Smooth muscle cell of the brain vasculature (primary cell): ENCODE measurements around the gene PTPN7.
A peak's percentile ranks its signal among the peaks of the same experiment; 100 is the strongest.
"Not testable (repeated sequence)": the region's sequence is repeated elsewhere in the genome, so short reads cannot be mapped to it uniquely, and the experiment has no call there.

Experiments used
- DNase-seq: peaks from one replicate; pipeline ENCODE4 v3.0.0-alpha.2; 2012; ENCODE audit warnings: low read depth, low spot score

The PTPN7 gene

DNA sequence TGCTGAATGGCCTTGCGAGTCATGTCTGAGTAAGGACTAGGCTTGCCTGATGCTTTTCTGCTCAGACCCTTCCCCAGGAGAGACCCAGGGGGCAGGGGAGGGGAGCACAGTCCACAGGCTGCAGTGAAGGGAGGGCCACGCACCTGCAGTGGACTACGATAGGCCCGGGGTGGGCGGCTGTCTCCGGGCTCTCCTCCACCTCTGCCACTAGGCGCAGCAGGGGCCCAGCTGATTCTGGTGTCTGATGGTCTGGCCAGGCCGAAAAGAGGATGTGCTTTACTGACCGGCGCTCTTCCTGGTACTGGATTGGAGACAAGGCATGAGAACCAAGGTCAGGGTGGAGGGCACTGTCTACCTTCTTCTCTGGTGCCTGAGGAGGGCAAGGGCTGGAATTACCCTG, 8.0 kb downstream of the PTPN7 start:
- no peak for DNase-seq

DNA sequence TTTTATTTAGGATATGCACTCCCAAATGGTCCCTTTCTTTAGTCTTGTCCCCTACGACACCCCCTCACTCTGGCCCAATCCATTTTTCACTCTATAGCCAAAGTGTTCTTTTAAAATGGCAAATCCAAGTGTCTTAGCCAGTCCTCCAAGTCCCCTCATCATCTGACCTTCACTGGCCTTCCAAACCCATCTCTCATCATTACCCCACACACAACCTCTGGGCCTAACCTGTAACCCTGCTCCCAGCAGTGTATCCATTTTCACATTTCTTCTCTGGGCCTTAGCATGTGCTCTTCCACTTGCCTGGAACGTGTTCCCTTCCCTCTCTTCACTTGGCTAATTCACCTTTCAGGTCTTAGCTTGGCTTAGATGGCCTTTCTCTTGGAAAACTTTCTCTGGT, 9.4 kb downstream of the PTPN7 start:
- DNase-seq: no peak

DNA sequence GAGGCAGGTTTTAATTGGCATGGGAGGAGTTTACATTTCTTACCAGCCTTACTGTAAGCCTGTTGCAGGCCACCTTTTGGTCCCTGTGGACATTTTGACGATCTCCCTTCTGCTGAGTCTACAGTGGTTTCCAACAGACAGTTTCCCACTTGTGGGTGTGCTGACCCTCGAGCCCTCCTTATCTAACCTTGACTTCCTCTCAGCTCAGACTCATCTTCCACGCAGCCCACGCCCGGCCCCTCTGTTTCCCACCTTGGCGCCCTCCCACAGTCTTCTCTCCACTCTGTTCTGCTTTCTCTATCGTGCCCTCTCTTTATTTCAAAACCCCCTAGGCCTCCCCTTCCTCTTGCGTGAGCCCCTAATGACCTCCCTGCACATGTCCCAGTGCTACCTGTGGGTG, 9.8 kb downstream of the PTPN7 start:
- no peak for DNase-seq

GRCh38 chr1:202150187-202150586, 10.2 kb downstream of the PTPN7 start:
- no peak for DNase-seq

GRCh38 chr1:202149566-202149965, 10.8 kb downstream of the PTPN7 start:
- no peak for DNase-seq

DNA sequence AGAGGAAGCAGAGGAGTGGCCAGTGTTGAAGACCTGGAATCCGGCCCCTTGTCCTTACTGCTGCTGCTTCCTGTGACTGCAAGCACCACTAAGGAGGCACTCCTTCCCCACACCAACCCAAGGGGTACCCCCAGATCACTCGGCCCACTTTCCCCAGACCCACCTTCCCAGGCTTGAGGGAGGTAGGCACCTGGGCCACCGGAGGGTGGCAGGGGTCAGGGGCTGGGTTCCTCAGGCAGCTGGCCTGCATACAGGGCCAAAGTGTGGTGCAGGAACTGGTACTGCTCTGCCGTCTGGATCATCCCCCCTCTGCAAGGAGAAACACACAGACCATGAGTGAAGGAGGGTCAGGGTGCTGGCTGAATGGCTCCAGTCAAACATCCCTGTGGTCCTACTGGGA, 12.0 kb downstream of the PTPN7 start:
- no peak for DNase-seq

DNA sequence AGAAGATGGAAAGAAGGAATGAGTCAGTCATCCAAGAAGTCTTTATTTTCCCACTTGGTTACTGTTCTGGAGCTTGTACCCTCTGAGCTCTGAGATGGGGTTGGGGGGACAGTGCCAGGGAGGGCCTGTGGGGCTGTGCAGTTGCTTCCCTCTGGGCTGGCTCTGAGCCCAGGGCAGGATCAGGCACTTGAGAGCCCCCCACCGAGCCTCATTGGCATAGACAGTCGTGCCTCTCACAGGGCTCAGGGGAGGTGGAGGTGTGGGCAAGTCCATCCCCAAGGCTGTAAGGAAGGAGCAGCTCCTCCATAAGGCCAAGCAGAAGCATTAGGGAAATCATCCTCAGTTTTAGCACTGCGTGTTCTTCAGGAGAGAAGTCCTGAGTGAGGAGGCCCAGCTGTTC, 13.4 kb downstream of the PTPN7 start:
- no peak for DNase-seq

DNA sequence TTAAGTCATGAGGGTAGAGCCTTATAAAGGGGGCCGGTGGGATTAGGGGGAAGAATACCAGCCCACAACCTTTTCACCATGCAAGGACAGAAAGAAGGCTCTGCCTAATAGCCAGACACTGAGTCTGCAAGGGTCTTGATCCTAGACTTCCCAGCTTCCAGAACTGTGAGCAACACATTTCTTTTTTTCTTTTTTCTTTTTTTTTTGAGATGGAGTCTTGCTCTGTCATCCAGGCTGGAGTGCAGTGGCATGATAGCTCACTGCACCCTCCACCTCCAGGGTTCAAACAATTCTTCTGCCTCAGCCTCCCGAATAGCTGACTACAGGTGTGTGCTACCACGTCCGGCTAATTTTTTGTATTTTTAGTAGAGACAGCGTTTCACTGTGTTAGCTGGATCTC, 14.1 kb downstream of the PTPN7 start:
- no peak for DNase-seq

DNA sequence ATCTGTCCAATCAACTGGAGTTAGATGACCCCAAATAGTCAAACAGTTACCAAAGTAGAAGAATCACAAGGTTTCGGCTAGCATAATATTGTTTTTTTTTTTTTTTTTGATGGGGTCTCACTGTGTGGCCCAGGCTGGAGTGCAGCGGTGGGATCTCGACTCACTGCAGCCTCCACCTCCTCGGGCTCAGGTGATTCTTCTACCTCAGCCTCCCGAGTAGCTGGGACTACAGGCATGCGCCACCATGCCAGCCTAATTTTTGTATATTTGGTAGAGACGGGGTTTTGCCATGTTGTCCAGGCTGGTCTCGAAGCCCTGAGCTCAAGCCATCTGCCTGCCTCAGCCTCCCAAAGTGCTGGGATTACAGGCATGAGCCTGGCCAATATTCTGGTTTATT, 14.7 kb downstream of the PTPN7 start:
- DNase-seq: not testable (repeated sequence)

- DNase-seq: no peak
Measured at GRCh38 chr1:202145068-202145743, 15.2 kb downstream of the PTPN7 start.

- DNase-seq: no peak
Measured at GRCh38 chr1:202144402-202145067, 15.9 kb downstream of the PTPN7 start, which contains the start of gene ARL8A. Gene ARL8A, minus strand, starts transcription at chr1:202144737. Its CDS starts 165 bp downstream, at chr1:202144572.

DNA sequence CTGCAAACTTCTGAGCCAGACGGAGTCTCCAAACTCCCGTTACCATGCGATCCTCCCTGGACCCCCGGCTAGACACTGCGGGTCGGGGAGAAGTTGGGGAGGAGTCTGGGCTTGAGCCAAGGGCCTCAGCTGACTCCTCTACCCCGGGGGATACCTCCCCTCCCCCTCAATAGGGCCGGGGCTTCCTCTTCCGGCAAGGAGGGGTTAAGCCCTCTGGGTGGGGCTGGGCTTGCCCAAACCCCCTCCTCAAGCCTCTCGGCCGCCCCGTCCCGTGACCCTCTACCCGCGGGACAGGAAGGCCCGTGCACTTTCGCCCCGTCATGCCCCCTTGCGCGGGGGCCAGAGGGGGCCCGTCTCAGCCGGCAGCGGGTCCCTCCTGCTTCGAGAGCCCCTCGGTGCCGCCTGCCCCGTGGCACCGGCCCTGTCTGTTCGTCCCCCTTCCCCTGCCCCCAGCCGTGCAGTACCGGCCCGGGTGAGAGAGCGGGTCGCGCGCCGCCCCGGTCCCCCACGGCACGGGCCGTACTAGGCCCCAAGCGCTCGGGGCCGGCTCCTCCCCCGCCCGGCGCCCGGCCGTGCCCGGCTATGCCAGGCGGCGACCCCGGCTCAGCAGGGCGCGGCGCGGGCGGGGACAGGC, 16.5 kb downstream of the PTPN7 start:
- no peak for DNase-seq

GRCh38 chr1:202143011-202143767, 17.2 kb downstream of the PTPN7 start:
- DNase-seq: no peak

DNA sequence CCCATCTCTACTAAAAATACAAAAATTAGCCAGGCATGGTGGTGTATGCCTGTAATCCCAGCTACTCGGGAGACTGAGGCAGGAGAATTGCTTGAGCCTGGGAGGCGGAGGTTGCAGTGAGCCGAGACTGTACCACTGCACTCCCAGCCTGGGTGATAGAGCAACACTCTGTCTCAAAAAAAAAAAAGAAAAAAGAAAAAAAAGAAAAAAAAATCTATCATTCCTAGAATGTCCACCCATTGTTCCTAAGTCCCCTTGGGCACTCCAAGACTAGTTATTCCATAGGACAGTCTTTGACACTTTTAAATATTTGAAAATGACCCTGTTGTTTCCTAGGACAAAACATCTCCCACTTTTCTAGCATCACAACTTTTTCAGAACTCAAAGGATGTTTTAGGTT, 18.9 kb downstream of the PTPN7 start:
- not testable (repeated sequence) for DNase-seq

DNA sequence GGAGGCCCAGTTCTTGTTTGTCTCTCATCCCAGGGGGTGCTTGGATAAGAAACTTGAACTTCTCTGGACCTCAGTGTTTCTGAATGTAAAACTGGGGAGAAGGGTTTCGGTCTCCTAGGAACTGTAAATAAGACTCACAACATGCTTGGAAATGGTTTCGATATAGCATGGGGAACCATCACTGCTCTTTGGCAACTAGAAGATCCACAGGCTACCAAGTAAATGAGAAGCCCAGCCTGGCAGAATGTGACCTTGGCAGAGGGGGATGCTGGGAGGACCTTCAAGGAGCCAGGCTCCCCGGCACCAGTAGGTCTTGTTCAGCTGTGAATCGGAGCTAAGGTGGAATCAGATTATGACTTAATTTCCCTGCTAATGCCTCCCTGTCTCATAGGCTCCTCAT, 19.6 kb downstream of the PTPN7 start:
- DNase-seq: no peak

DNA sequence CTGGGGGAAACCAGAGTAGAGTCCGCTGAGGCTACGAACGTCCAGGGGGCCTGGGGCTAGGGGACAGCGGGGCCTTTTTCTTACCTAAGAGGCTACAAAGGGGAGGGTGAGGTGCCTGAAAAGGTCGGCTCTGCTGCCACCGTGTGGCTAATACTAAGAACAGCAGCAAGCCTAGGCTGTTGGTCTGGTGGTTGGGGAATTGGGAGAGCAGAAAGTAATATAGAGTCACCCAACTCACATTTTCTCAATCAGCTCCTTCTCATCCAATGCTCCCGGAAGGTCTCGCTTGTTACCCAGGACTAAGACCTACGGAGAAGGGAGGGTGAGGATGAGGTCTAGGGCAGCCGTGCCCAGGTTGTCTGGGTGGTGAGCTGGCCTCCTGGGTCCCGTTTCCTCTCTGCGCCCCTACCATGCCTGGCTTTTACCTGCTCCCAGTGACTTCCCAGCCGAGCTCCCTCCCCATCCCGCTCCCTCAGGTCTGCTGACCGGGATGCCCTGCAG, 25.1 kb downstream of the PTPN7 start:
- peak; percentile 40 for DNase-seq

DNA sequence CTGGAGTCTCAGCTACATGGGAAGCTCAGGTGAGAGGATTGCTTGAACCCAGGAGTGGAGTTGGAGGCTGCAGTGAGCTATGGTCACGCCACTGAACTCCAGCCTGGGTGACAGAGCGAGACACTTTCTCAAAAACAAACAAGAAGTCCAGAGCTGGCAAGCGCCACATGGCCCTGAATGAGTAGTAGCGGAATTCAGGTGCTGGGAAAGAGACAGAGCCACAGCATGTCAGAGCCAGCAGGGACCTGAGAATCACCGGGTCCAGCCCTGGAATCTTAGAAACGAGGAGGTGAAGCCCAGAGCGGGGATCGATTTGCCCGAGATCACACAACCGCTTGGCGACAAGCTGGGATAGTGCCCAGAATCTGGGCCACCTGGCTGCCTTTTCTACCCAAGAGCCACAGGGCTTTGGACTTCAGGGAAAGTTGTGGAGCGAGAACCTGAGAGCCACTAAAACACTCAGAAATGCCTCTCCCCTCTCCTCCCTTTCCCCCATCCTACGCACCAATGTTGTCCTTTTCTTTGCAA, 25.7 kb downstream of the PTPN7 start:
- DNase-seq: no peak

DNA sequence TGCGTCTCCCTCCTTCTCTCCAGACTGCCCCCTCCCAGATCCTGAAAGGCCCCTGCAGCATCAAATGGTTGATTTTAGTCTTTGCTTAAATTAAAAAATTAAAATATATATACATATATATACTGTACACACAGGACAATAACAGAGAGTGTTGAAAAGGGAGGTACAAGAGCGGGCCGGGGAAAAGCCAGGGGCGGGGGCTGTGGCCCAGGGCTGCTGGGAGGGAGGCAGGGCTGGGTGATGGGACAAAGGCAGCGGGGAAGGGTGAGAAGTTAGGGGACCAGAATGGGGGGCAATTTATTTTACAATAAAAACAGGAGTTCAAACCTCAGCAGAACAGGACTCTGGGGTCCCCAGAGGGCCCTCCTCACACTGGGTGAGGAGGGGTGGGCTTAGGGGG, 26.4 kb downstream of the PTPN7 start:
- DNase-seq: no peak

DNA sequence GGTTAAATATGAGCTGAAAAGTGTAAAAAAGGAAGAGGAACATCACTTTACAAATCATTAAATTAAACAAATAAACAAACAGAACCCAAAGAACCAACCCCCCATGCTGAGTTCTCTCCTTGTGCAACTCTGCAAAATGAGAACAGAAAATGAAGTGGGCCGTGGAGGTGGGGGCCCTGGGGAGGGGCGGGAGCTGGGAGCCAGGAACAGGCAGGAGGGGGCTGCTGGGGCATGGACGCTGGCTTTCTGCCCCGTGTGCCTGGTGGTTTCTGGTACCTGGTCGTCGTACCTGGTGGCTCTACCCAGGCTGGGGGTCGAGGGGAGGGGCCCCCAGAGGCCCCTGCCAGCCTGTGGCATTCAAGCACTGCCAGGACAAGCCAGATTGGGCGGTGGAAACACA, 26.9 kb downstream of the PTPN7 start:
- no peak for DNase-seq

GRCh38 chr1:202133001-202133400, 27.4 kb downstream of the PTPN7 start:
- DNase-seq: no peak

DNA sequence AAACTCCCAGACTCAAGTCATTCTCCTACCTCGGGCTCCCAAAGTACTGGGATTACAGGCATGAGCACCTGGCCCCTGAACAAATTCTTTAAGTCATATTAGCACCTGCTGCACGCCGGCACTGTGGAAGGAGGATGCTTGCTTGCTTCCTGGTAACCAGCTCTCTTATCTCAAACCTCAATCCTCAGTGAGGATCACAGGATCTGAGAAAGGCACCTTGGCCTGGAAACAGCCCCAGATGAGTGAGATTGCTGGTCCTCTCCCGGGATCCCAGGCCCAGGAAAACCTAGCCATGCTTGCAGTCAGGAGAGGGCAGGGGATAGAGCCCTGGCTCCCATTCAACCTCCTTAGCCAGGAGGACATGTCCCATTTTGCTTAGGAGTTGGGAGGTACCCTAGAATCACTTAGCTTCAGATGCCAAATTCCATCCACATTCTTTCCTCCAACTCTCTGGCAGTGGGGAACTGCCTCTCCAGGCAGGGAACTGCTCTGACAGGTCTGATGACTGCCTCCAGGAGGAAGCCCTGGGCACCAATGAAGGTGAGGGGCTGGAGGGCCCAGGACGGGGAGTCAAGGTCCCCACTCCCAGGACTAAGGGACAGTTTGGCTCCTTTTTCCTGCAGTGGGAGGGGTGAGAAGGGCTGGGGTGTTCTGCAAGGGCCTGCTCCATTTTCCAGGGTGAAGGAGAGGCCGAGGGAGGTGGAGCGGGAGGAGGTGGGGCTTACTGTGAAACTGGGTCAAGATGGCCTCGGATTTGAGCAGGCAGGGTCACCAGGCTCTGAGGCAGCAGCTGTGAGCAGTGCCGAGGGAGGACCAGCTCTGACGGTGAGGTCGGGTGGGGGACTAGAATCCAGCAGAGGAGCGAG, 28.2 kb downstream of the PTPN7 start:
- DNase-seq: no peak
